ENCODE results near the gene SORD.
A peak's percentile ranks its signal among the peaks of the same experiment; 100 is the strongest.

The SORD gene

DNA sequence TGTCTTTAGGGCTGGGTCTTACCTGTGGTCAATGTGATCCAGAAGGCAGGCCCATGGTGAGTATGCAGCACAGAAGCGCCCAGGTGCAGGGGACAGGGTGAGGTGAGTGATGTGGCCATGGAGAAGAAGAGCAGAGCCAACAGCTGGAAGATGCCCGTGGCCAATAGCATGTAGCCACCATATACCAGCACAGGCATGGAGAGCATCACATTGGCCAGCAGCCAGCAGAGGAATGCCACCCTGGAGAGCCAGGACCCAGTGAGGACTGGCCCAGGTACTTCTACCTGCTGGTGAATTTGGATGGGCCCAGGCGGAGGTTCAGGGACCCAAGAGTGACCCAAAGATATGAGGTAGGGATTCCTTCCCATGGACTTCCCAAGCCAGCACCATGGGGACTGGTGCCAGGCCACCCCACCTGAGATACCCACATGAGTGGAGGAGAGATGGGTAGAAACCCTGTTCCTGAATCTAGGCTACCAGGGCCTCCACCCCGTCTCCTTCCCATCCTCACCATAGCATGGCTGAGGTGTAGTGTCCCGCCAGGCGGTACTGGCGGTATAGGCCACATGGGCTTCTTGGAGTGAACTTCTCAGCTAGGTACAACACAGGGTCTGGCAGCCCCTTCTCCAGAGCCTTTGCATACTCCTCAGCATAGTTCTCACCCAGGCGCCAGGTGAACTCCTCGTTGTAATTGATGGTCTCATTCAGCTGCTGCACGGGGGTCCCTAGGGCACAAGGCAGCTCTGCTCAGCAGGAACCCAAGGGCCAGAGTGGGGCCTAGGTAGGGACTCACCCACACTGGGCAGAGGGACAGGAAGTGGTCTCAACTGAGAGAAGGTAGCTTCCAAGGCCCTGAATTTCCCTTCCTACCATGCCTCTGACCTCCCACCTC, 97.3 kb downstream of the SORD start:
- no peak overlapping the region for H3K27ac ChIP-seq
- TF ChIP-seq ZFX (IDR thresholded peaks at IDR 0.05; ENCODE audit: borderline replicate concordance) = no peak
- TF ChIP-seq, protein P1, sequence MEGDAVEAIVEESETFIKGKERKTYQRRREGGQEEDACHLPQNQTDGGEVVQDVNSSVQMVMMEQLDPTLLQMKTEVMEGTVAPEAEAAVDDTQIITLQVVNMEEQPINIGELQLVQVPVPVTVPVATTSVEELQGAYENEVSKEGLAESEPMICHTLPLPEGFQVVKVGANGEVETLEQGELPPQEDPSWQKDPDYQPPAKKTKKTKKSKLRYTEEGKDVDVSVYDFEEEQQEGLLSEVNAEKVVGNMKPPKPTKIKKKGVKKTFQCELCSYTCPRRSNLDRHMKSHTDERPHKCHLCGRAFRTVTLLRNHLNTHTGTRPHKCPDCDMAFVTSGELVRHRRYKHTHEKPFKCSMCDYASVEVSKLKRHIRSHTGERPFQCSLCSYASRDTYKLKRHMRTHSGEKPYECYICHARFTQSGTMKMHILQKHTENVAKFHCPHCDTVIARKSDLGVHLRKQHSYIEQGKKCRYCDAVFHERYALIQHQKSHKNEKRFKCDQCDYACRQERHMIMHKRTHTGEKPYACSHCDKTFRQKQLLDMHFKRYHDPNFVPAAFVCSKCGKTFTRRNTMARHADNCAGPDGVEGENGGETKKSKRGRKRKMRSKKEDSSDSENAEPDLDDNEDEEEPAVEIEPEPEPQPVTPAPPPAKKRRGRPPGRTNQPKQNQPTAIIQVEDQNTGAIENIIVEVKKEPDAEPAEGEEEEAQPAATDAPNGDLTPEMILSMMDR (IDR thresholded peaks at IDR 0.05) = no peak

DNA sequence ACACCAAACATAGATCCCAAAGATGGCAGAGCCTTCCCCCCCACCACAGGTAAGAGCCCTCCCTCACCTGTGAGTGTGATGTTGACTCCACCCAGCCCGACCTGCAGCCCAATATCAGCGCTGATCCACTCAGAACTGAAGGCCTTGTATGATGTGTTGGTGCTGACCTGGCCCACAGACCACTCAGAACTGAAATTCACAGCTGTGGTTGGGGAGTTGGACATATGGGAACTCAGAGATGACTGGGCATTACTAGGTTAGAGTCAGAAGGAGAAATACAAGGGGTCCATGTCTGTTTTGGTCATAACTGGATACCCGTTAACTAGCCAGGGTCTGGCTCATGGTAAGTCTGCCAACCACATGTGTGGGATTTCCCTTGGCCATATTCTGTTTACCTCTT, 98.0 kb downstream of the SORD start:
- TF ChIP-seq, protein P1 (IDR thresholded peaks at IDR 0.05) = no peak
- no peak for TF ChIP-seq ZFX (IDR thresholded peaks at IDR 0.05; ENCODE audit: borderline replicate concordance)
- no peak overlapping the region for H3K27ac ChIP-seq

DNA sequence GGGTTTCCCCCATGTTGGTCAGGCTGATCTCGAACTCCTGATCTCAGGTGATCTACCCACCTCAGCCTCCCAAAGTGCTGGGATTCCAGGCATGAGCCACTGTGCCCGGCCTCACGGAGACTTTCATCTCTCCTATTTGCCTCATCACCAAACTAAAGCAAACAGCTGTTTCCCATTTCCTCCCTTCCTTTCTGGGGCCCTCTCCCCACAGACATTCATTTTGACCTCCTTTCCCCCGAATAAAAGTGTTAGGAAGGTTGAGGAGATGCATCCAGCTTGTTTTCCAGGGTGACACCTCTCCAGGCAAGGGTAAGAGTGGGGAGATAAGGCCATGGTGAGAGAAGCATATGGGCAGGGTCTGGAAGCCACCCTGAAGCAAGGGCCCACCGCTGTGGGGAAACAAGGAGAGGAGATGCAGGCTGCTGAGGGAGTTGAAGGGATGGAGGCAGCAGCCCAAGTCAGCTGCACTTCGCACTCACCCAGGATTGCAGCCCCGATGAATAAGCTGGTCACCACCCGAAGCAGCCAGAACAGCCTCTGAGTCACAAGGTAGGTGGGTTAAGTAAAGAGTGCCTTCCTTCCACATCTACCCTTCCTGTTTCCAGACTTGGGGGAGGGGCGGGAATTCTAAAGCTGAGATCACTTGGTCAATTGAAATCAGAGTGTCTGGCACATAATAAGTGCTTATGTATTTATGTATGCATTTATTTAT, 98.9 kb downstream of the SORD start:
- no peak for TF ChIP-seq ZFX (IDR thresholded peaks at IDR 0.05; ENCODE audit: borderline replicate concordance)
- TF ChIP-seq, protein P1 (IDR thresholded peaks at IDR 0.05) = no peak
- no peak overlapping the region for H3K27ac ChIP-seq

- TF ChIP-seq, protein P1 (IDR thresholded peaks at IDR 0.05) = no peak
- no peak for TF ChIP-seq ZFX (IDR thresholded peaks at IDR 0.05; ENCODE audit: borderline replicate concordance)
- H3K27ac ChIP-seq = no peak overlapping the region
These were observed 99.7 kb downstream of the SORD start for GRCh38 chr15:45122719-45123118.

GRCh38 chr15:45123397-45123796, 100.4 kb downstream of the SORD start:
- TF ChIP-seq, protein P1 (IDR thresholded peaks at IDR 0.05) = no peak
- no peak for TF ChIP-seq ZFX (IDR thresholded peaks at IDR 0.05; ENCODE audit: borderline replicate concordance)
- no peak overlapping the region for H3K27ac ChIP-seq

DNA sequence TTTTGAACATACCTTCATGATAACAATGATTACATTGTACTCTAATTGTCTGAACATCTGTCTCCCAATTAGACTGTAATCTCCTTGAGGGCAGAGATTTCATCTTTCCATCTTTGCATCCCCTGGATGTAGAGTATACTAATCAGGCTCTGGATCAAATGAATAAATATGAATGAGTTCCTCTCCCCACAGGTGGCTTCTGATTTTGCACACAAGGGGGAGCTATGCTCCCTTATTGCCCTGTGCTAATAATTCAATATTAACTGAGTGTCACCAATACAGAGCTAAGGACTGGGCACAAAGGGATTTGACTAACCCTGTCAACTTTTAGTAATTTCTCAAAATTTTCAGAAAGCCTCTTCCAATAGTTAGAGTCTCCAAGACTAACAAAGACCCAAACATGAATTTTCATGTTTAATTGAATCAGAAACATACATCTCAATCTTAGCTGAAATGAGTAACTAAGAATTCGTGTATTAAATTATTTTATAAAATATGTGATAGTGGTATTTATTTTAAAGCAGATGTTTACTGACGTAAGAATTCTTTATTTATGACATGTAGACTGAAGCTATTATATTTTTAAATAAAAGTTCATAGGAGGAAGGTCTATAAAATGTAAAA, 103.7 kb downstream of the SORD start:
- TF ChIP-seq, protein P1 (IDR thresholded peaks at IDR 0.05) = peak; percentile 85
- TF ChIP-seq ZFX (IDR thresholded peaks at IDR 0.05; ENCODE audit: borderline replicate concordance) = no peak
- H3K27ac ChIP-seq = no peak overlapping the region
